Liver (tissue), 3 donors: Measurements from ENCODE around the gene CEP83.

ENCODE experiments used
- FOXA1 ChIP-seq: IDR thresholded peaks from 2 replicates; pipeline ENCODE4 v1.6.1; 2016; ENCODE audit warnings: antibody characterized with exemption
- GABPA ChIP-seq, 2 donors: IDR thresholded peaks in 1 of 2; conservative IDR thresholded peaks in 1 of 2; 2 replicates each; pipeline ENCODE4 v1.6.1; 2016; ENCODE audit warnings: antibody characterized with exemption in 2 of 2, mild to moderate bottlenecking in 1 of 2, moderate library complexity in 1 of 2
- JUND ChIP-seq, 2 donors: IDR thresholded peaks; 2 replicates each; pipeline ENCODE4 v1.6.1; 2016; ENCODE audit warnings: antibody characterized with exemption in 2 of 2
- RAD21 ChIP-seq, 2 donors: IDR thresholded peaks; 2 replicates each; pipeline ENCODE4 v1.6.1; 2016; ENCODE audit warnings: antibody characterized with exemption in 2 of 2, mild to moderate bottlenecking in 2 of 2
- RXRA ChIP-seq, 2 donors: IDR thresholded peaks; 2 replicates each; pipeline ENCODE4 v1.6.1; 2017 to 2018; ENCODE audit warnings: antibody characterized with exemption in 2 of 2, mild to moderate bottlenecking in 1 of 2
- SP1 ChIP-seq: IDR thresholded peaks from 2 replicates; pipeline ENCODE4 v1.6.1; 2018; ENCODE audit warnings: antibody characterized with exemption, mild to moderate bottlenecking
- TAF1 ChIP-seq: conservative IDR thresholded peaks from 2 replicates; pipeline ENCODE4 v1.6.1; 2016; ENCODE audit warnings: antibody characterized with exemption, mild to moderate bottlenecking
- YY1 ChIP-seq: IDR thresholded peaks from 2 replicates; pipeline ENCODE4 v1.6.1; 2016; ENCODE audit warnings: antibody characterized with exemption, mild to moderate bottlenecking
- TF ChIP-seq, protein P1 (sequence below): fragments of 150-350 bp; IDR thresholded peaks from 2 replicates; pipeline ENCODE4 v1.5.1; 2017; ENCODE audit warnings: improper control_type of control experiment, low read depth, low read length; ENCODE audit not compliant: missing input control
- TF ChIP-seq, protein P2 (sequence below): IDR thresholded peaks from 2 replicates; pipeline ENCODE4 v1.6.1; 2016; ENCODE audit warnings: antibody characterized with exemption
- TF ChIP-seq, protein P3 (sequence below): IDR thresholded peaks from 2 replicates; pipeline ENCODE4 v1.6.1; 2016; ENCODE audit warnings: antibody characterized with exemption
- donor health status: healthy.
- donor health status: healthy.

DNA sequence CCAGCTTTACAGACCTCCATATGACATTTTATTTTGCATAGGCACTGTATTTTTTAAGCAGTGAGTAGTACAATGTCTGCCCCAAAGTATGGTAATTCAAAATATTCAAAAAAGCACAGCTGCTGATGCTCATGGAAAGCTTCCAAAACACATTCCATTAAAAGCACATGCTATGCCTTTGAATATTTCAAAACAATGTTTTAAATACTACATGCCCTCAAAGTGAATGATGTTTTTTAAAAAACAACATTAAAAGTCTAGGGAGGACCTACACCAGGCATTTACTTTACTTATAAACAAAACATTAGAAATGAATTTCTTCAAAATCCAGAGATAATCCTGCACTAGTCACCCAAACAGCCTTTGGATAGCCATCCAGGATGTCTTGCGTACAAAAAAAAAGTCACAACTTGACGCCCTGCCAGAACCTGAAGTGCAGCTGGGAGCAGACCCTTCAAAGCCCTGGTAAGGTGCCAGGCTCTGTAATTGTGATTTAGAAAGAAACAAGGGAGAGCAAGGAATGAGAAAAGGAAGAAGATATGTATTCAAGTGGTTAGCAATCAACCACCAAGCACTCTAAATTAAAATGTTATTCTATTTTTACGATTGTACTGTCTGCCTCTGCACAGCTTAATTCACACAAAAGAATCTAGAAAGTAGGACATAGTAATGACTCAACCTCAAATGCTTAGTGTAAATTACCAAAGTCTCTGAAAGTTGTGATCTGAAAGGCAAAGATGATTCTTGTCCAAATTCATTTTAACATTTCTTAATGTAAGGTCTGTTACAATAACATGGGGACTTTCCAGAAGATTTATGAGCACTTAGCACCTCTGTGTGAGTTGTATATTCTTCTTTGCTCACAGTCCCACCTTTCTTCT lies 31.9 kb downstream of the CEP83 start:
- TF ChIP-seq, protein P1, sequence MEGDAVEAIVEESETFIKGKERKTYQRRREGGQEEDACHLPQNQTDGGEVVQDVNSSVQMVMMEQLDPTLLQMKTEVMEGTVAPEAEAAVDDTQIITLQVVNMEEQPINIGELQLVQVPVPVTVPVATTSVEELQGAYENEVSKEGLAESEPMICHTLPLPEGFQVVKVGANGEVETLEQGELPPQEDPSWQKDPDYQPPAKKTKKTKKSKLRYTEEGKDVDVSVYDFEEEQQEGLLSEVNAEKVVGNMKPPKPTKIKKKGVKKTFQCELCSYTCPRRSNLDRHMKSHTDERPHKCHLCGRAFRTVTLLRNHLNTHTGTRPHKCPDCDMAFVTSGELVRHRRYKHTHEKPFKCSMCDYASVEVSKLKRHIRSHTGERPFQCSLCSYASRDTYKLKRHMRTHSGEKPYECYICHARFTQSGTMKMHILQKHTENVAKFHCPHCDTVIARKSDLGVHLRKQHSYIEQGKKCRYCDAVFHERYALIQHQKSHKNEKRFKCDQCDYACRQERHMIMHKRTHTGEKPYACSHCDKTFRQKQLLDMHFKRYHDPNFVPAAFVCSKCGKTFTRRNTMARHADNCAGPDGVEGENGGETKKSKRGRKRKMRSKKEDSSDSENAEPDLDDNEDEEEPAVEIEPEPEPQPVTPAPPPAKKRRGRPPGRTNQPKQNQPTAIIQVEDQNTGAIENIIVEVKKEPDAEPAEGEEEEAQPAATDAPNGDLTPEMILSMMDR, result no peak
- TF ChIP-seq FOXA1 (no peak), YY1 (no peak), TAF1 (no peak), SP1 (no peak), GABPA (IDR thresholded peaks at IDR 0.05 in 1 of 2, conservative IDR thresholded peaks at IDR 0.05 in 1 of 2) (no peak), RXRA (IDR thresholded peaks at IDR 0.05) (no peak), RAD21 (IDR thresholded peaks at IDR 0.05) (no peak), JUND (IDR thresholded peaks at IDR 0.05) (no peak)
- TF ChIP-seq, protein P2, sequence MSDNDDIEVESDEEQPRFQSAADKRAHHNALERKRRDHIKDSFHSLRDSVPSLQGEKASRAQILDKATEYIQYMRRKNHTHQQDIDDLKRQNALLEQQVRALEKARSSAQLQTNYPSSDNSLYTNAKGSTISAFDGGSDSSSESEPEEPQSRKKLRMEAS, result no peak
- TF ChIP-seq, protein P3, sequence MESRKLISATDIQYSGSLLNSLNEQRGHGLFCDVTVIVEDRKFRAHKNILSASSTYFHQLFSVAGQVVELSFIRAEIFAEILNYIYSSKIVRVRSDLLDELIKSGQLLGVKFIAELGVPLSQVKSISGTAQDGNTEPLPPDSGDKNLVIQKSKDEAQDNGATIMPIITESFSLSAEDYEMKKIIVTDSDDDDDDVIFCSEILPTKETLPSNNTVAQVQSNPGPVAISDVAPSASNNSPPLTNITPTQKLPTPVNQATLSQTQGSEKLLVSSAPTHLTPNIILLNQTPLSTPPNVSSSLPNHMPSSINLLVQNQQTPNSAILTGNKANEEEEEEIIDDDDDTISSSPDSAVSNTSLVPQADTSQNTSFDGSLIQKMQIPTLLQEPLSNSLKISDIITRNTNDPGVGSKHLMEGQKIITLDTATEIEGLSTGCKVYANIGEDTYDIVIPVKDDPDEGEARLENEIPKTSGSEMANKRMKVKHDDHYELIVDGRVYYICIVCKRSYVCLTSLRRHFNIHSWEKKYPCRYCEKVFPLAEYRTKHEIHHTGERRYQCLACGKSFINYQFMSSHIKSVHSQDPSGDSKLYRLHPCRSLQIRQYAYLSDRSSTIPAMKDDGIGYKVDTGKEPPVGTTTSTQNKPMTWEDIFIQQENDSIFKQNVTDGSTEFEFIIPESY, result no peak
